ENCODE results near the gene AHRR. TPM values are rescaled to one million over a fixed set of nuclear protein-coding genes. Genes with fewer than 3 reads are reported as not detected.
"Not testable (repeated sequence)": the region's sequence is repeated elsewhere in the genome, so short reads cannot be mapped to it uniquely, and the experiment has no call there.

The AHRR gene
- 54.9 and 55.8 TPM in 2 replicates for total RNA-seq
- long read RNA-seq, partial matches to known transcripts = 0 of 19 reads
- long read RNA-seq, other reads (novel, unspliced or antisense) = 19 of 19 reads

- DNase-seq (ENCODE audit: extremely low spot score, unreplicated experiment) = peak; percentile 95
- H3K27me3 Mint-ChIP-seq (ENCODE audit: unreplicated experiment) = no peaks in the 10 kb centered on the region
- peaks cover 32% of the 10 kb centered on the region for H3K4me1 Mint-ChIP-seq (ENCODE audit: unreplicated experiment)
- peak within 1 kb of the TSS; percentile 79 for H3K4me3 Mint-ChIP-seq (ENCODE audit: unreplicated experiment)
- no peaks in the 10 kb centered on the region for H3K9me3 Mint-ChIP-seq (ENCODE audit: unreplicated experiment)
- H3K36me3 Mint-ChIP-seq (ENCODE audit: unreplicated experiment) = peaks cover 9% of the 10 kb centered on the region
- TF ChIP-seq, protein P1, sequence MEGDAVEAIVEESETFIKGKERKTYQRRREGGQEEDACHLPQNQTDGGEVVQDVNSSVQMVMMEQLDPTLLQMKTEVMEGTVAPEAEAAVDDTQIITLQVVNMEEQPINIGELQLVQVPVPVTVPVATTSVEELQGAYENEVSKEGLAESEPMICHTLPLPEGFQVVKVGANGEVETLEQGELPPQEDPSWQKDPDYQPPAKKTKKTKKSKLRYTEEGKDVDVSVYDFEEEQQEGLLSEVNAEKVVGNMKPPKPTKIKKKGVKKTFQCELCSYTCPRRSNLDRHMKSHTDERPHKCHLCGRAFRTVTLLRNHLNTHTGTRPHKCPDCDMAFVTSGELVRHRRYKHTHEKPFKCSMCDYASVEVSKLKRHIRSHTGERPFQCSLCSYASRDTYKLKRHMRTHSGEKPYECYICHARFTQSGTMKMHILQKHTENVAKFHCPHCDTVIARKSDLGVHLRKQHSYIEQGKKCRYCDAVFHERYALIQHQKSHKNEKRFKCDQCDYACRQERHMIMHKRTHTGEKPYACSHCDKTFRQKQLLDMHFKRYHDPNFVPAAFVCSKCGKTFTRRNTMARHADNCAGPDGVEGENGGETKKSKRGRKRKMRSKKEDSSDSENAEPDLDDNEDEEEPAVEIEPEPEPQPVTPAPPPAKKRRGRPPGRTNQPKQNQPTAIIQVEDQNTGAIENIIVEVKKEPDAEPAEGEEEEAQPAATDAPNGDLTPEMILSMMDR (IDR thresholded peaks at IDR 0.05) = peak; percentile 70
- peak within 1 kb of the TSS; percentile 83 for H3K27ac Mint-ChIP-seq (ENCODE audit: unreplicated experiment)
These were observed at the start of gene AHRR for GRCh38 chr5:321230-321725. TSS of gene AHRR (plus strand) at chr5:321714. CDS start at chr5:343903, 22,189 bp downstream.

DNA sequence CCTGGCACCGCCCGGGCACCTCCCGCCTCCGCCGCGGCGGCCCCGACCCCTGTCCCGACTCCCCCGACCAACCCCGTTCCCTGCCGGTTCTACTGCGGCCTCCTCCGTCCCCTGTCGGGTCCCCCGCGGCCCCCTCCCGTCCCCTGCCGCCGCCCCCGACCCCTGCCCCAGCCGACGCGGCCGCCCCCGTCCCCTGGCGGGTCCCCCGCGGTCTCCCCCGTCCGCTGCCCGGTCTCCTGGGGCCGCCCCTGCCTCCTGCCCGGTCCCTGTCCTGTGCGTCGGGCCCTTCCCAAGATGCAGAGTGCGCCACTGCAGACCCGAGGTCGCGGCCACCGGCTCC lies 49.7 kb upstream of the AHRR start:
- H3K4me3 Mint-ChIP-seq (ENCODE audit: unreplicated experiment) = peak overlapping the region; percentile 92
- H3K27me3 Mint-ChIP-seq (ENCODE audit: unreplicated experiment); H3K9me3 Mint-ChIP-seq (ENCODE audit: unreplicated experiment); DNase-seq (ENCODE audit: extremely low spot score, unreplicated experiment): not testable (repeated sequence)
- peak overlapping the region; percentile 91 for H3K27ac Mint-ChIP-seq (ENCODE audit: unreplicated experiment)
- peaks cover 16% of the 10 kb centered on the region for H3K36me3 Mint-ChIP-seq (ENCODE audit: unreplicated experiment)
- peaks cover 44% of the 10 kb centered on the region for H3K4me1 Mint-ChIP-seq (ENCODE audit: unreplicated experiment)

DNA sequence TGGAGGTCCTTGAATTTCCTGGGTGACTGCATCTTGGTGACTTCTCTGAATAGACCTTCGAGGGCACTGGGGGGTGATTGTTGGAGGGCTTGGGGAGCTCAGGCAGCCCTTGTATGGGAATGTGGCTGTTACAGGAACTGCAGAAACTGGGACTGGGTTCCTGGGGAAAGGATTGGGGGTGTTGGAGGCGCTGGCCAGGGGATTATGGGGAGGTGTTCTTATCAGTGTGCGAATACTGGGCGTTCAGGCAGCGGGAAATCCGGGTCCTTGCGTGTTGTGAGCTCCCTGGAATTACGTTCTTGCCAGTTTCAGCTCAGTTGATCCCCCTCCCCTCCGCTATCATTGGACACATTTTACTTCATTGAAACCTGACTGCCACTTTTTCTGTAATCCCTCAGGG lies 48.4 kb upstream of the AHRR start:
- H3K27me3 Mint-ChIP-seq (ENCODE audit: unreplicated experiment); H3K9me3 Mint-ChIP-seq (ENCODE audit: unreplicated experiment); DNase-seq (ENCODE audit: extremely low spot score, unreplicated experiment): not testable (repeated sequence)
- H3K27ac Mint-ChIP-seq (ENCODE audit: unreplicated experiment) = peak overlapping the region; percentile 91
- H3K36me3 Mint-ChIP-seq (ENCODE audit: unreplicated experiment) = peaks cover 17% of the 10 kb centered on the region
- H3K4me3 Mint-ChIP-seq (ENCODE audit: unreplicated experiment) = peak overlapping the region; percentile 92
- H3K4me1 Mint-ChIP-seq (ENCODE audit: unreplicated experiment) = peaks cover 32% of the 10 kb centered on the region

DNA sequence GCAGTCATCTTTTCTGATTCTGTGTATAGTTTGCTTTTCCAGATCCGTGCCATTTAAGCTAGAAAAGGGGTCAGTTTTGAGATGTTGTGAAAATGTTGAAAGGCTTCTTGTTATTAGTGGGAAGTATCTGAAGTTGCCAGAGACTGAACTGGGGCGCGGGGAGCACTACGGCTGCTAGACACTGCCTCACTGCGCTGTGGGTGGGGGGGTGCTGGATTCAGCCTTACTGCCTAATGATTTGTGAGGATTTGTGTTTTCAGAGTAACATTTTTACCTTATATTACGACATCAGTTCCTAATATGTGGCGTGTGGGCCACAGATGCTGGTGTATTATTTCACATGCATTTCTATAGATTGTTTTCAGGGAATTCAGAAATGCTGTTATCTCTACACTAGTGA lies 48.0 kb upstream of the AHRR start:
- H3K4me3 Mint-ChIP-seq (ENCODE audit: unreplicated experiment) = peak overlapping the region; percentile 92
- DNase-seq (ENCODE audit: extremely low spot score, unreplicated experiment); H3K9me3 Mint-ChIP-seq (ENCODE audit: unreplicated experiment); H3K27me3 Mint-ChIP-seq (ENCODE audit: unreplicated experiment): not testable (repeated sequence)
- H3K36me3 Mint-ChIP-seq (ENCODE audit: unreplicated experiment) = peaks cover 17% of the 10 kb centered on the region
- peak overlapping the region; percentile 91 for H3K27ac Mint-ChIP-seq (ENCODE audit: unreplicated experiment)
- H3K4me1 Mint-ChIP-seq (ENCODE audit: unreplicated experiment) = peaks cover 32% of the 10 kb centered on the region

DNA sequence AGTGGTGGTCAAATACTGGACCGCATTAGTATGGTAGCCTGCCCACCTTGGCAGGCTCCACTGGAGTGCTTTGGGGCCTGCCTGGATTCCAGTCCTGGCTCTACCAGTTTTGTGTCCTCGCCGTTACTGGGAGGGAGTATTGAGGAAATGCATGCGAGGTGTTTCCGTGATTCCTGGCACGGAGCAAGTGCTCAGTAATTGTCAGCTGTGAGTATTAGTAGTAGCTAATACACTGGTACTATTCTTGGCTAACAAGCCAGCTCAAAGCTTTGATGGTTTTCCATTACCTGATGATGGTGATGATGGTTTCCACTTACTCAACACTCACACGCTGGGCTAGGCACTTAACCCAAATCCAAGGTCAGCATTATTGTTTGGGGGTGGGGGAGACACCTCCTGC lies 47.2 kb upstream of the AHRR start:
- H3K36me3 Mint-ChIP-seq (ENCODE audit: unreplicated experiment) = peaks cover 17% of the 10 kb centered on the region
- not testable (repeated sequence) for DNase-seq (ENCODE audit: extremely low spot score, unreplicated experiment); H3K9me3 Mint-ChIP-seq (ENCODE audit: unreplicated experiment); H3K27ac Mint-ChIP-seq (ENCODE audit: unreplicated experiment); H3K27me3 Mint-ChIP-seq (ENCODE audit: unreplicated experiment); H3K4me3 Mint-ChIP-seq (ENCODE audit: unreplicated experiment)
- peaks cover 32% of the 10 kb centered on the region for H3K4me1 Mint-ChIP-seq (ENCODE audit: unreplicated experiment)

- H3K36me3 Mint-ChIP-seq (ENCODE audit: unreplicated experiment) = peaks cover 40% of the 10 kb centered on the region
- H3K27me3 Mint-ChIP-seq (ENCODE audit: unreplicated experiment) = no peaks in the 10 kb centered on the region
- H3K9me3 Mint-ChIP-seq (ENCODE audit: unreplicated experiment) = peaks cover 20% of the 10 kb centered on the region
- H3K4me3 Mint-ChIP-seq (ENCODE audit: unreplicated experiment) = no peak overlapping the region
- H3K27ac Mint-ChIP-seq (ENCODE audit: unreplicated experiment) = no peak overlapping the region
- peaks cover 10% of the 10 kb centered on the region for H3K4me1 Mint-ChIP-seq (ENCODE audit: unreplicated experiment)
- TF ChIP-seq, protein P1 (IDR thresholded peaks at IDR 0.05) = no peak
- DNase-seq (ENCODE audit: extremely low spot score, unreplicated experiment) = no peak
These were observed 42.9 kb upstream of the AHRR start for GRCh38 chr5:278646-279045.

GRCh38 chr5:279051-279665 lies 42.4 kb upstream of the AHRR start:
- not testable (repeated sequence) for DNase-seq (ENCODE audit: extremely low spot score, unreplicated experiment); H3K27ac Mint-ChIP-seq (ENCODE audit: unreplicated experiment); H3K4me1 Mint-ChIP-seq (ENCODE audit: unreplicated experiment); H3K27me3 Mint-ChIP-seq (ENCODE audit: unreplicated experiment); H3K4me3 Mint-ChIP-seq (ENCODE audit: unreplicated experiment)
- Mint-ChIP-seq H3K9me3 (ENCODE audit: unreplicated experiment) (peaks cover 20% of the 10 kb centered on the region), H3K36me3 (ENCODE audit: unreplicated experiment) (peaks cover 40% of the 10 kb centered on the region)

All from osteocyte (in vitro differentiated cells).